CD4-positive, alpha-beta memory T cell (primary cell): Measurements from ENCODE around the gene ZNF521. TPM values are rescaled to one million over a fixed set of nuclear protein-coding genes. Genes with fewer than 3 reads are reported as not detected.

Source experiments
- CTCF ChIA-PET: fragments of 350-600 bp; sonication (Branson Sonifier 250); formaldehyde crosslinking; loops from one replicate; lab custom pipeline; 2021; ENCODE audit warnings: inconsistent platforms; ENCODE audit not compliant: partially characterized antibody; lab: Charles Lee
- POLR2A ChIA-PET: fragments of 350-600 bp; sonication (Branson Sonifier 250); formaldehyde crosslinking; loops from one replicate; lab custom pipeline; 2021; ENCODE audit not compliant: partially characterized antibody; lab: Charles Lee
- DNase-seq, 5 donors: peaks; one replicate each; pipeline versions ENCODE4 v3.0.0 to v3.0.0-alpha.2; 2020 to 2022; ENCODE audit warnings: mixed read lengths in 1 of 5
- H3K27ac ChIP-seq: one replicate; pipeline ENCODE4 v1.7.0; 2013; ENCODE audit warnings: low read depth, low read length
- H3K27me3 ChIP-seq: 2 replicates; pipeline ENCODE4 v1.7.0; 2013; ENCODE audit warnings: mild to moderate bottlenecking, low read length, moderate library complexity; ENCODE audit not compliant: insufficient read depth
- H3K36me3 ChIP-seq: 2 replicates; pipeline ENCODE4 v1.7.0; 2013; ENCODE audit warnings: mild to moderate bottlenecking, low read length, moderate library complexity; ENCODE audit not compliant: insufficient read depth
- H3K4me1 ChIP-seq: 2 replicates; pipeline ENCODE4 v1.7.0; 2013; ENCODE audit warnings: mild to moderate bottlenecking, low read length, moderate library complexity; ENCODE audit not compliant: insufficient read depth
- H3K4me3 ChIP-seq, 2 donors: one replicate each; pipeline ENCODE4 v1.7.0; 2013; ENCODE audit warnings: low read length in 2 of 2, mild to moderate bottlenecking in 1 of 2
- H3K9me3 ChIP-seq, 2 donors: one replicate each; pipeline ENCODE4 v1.7.0; 2013; ENCODE audit warnings: low read length in 2 of 2, control low read depth in 1 of 2; ENCODE audit not compliant: control insufficient read depth in 1 of 2
- H3K27ac Mint-ChIP-seq, 7 donors: one replicate each; pipeline ENCODE4 v1.8.0; 2020 to 2021; ENCODE audit warnings: mixed read lengths in 7 of 7, mild to moderate bottlenecking in 6 of 7, inconsistent platforms in 3 of 7, moderate library complexity in 3 of 7
- H3K27me3 Mint-ChIP-seq, 2 donors: one replicate each; pipeline ENCODE4 v1.8.0; 2020 to 2021; ENCODE audit warnings: mixed read lengths in 2 of 2
- H3K36me3 Mint-ChIP-seq, 2 donors: one replicate each; pipeline ENCODE4 v1.8.0; 2020 to 2021; ENCODE audit warnings: mixed read lengths in 2 of 2, inconsistent platforms in 1 of 2, mild to moderate bottlenecking in 1 of 2
- H3K4me1 Mint-ChIP-seq, 4 donors: one replicate each; pipeline ENCODE4 v1.8.0; 2020 to 2021; ENCODE audit warnings: mixed read lengths in 4 of 4, mild to moderate bottlenecking in 1 of 4
- H3K4me3 Mint-ChIP-seq, 8 donors: one replicate each; pipeline ENCODE4 v1.8.0; 2020 to 2021; ENCODE audit warnings: mixed read lengths in 8 of 8, mild to moderate bottlenecking in 7 of 8, moderate library complexity in 6 of 8, inconsistent platforms in 3 of 8
- H3K9me3 Mint-ChIP-seq, 8 donors: one replicate each; pipeline ENCODE4 v1.8.0; 2020 to 2021; ENCODE audit warnings: mixed read lengths in 8 of 8, mild to moderate bottlenecking in 5 of 8, inconsistent platforms in 3 of 8, moderate library complexity in 1 of 8
- intact Hi-C: fragments of 100-400 bp; cut with micrococcal nuclease; formaldehyde crosslinking; loops from one replicate; pipeline ENCODE4 v1.15.1; 2023
- polyA plus RNA-seq, 2 donors: library from polyadenylated mRNA; unstranded; fragments of 300-500 nt; fragmentation: Illumina TruSeq; gene quantifications; one replicate each; pipeline ENCODE4 v1.2.3, GENCODE V29; 2021
- total RNA-seq, 2 experiments: library from RNA; stranded (reverse); gene quantifications; one replicate each; pipeline ENCODE4 v1.2.3, GENCODE V29; 2021

ZNF521 gene
- total and polyA plus RNA-seq, 4 experiments from 2014 or later, result not detected

DNA sequence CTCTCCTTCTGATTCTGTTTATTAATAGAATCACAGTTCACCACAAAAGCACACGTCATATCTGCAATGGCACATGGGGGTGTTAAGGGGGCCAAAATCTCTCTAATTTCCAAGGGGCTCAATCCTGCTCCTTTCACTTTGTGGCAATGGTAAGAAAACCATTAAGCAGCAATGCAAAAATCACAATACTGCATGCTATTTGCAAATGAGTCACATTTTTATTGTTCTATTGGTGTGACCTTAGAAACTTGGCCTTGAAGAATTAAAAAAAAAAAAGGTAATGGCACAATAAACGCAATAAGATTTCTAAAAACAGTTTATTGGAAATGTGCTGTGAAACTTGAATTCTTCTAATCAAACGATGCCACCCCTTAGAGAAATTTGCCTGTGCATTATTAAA lies 251.5 kb downstream of the ZNF521 start:
- Mint-ChIP-seq H3K27ac (no peak overlapping the region), H3K9me3 (peaks cover 0 to 3% (median 0%) of the 10 kb centered on the region in 8 donors), H3K27me3 (no peaks in the 10 kb centered on the region), H3K36me3 (no peaks in the 10 kb centered on the region), H3K4me3 (no peak overlapping the region), H3K4me1 (no peaks in the 10 kb centered on the region)
- no peak for DNase-seq
- intact Hi-C loops, result no loop called here
- Histone ChIP-seq H3K9me3 (no peaks in the 10 kb centered on the region), H3K4me1 (no peaks in the 10 kb centered on the region), H3K27ac (no peak overlapping the region), H3K27me3 (no peaks in the 10 kb centered on the region), H3K36me3 (no peaks in the 10 kb centered on the region), H3K4me3 (no peak overlapping the region)
- POLR2A ChIA-PET, result no interaction called here
- CTCF ChIA-PET, result no interaction called here

DNA sequence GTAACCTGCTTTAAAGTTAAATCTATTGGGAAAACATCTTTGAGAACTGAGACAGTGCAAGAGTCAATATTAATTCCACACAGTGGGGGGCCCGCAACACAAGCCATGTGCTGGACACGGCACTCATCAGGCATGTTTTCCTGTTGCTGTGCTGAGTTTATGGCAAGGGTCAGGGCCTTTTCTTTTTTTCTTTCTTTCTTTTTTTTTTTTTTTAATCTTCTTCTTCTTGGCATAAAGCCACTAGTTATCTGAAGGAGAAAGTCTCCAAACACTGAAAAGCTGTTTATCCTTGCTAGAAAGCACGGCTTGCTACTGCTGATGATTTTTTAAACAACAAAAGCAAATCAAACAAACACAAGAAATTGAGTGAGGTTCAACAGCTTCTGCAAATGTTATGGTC lies 252.1 kb downstream of the ZNF521 start:
- no peaks in the 10 kb centered on the region for H3K27me3 ChIP-seq
- POLR2A ChIA-PET, result no interaction called here

DNA sequence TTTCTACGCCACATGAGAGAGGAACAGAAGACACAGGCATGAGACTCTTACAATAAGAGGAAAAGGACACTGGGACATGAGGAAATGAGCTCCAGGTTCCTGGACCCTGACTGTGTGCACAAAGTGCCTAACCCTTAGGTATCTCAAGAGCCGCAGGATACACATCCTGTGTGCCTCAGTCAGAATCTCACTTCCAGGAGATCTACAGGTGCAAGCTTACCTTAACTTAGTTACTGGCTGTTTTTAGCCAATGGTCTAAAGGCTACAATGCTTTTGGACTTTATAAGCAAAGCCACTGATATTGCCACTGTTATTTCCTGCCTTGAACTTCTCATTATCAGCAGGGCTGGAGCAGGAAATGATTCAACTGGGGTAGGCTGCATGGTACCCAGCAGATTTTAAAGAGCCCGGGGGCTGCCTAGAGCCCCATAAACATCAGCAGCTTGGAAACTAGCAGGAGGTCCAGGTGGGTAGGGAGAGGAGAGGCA lies 254.4 kb downstream of the ZNF521 start:
- Mint-ChIP-seq H3K27ac (no peak overlapping the region), H3K9me3 (no peaks in the 10 kb centered on the region), H3K4me3 (no peak overlapping the region), H3K27me3 (no peaks in the 10 kb centered on the region), H3K36me3 (no peaks in the 10 kb centered on the region), H3K4me1 (no peaks in the 10 kb centered on the region)
- no peaks in the 10 kb centered on the region for H3K4me1 ChIP-seq
- no peaks in the 10 kb centered on the region for H3K9me3 ChIP-seq
- H3K27ac ChIP-seq, result no peak overlapping the region
- POLR2A ChIA-PET, result no interaction called here
- H3K4me3 ChIP-seq, result no peak overlapping the region
- no peaks in the 10 kb centered on the region for H3K27me3 ChIP-seq
- intact Hi-C loops, result no loop called here
- CTCF ChIA-PET, result no interaction called here
- no peaks in the 10 kb centered on the region for H3K36me3 ChIP-seq
- DNase-seq, result no peak

More for the DNA sequence above, 252.1 kb downstream of the ZNF521 start:
- DNase-seq, result no peak
- Mint-ChIP-seq H3K4me1 (no peaks in the 10 kb centered on the region), H3K27me3 (no peaks in the 10 kb centered on the region), H3K4me3 (no peak overlapping the region), H3K9me3 (peaks cover 0 to 3% (median 0%) of the 10 kb centered on the region in 8 donors), H3K27ac (no peak overlapping the region), H3K36me3 (no peaks in the 10 kb centered on the region)
- Histone ChIP-seq H3K36me3 (no peaks in the 10 kb centered on the region), H3K27ac (no peak overlapping the region), H3K4me3 (no peak overlapping the region), H3K4me1 (no peaks in the 10 kb centered on the region), H3K9me3 (no peaks in the 10 kb centered on the region)
- intact Hi-C loops, result no loop called here
- CTCF ChIA-PET, result no interaction called here

DNA sequence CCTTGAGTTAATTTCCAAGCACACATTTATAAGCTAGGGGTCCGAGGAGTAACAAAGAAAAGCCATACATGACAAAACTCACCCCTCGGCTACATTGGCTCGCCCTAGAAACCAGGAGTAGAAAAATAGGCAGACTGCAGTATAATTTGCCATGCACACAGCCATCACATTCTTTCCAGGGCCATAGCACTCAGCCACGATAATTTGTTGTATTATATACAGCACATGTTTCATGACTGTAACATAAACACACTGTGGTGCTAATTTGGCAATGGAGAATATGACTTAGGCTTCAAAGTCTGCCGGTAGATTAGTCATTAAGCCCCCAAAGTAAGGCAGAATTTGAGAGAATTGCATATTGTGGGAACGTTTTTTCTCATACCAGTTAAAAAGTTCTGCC lies 254.9 kb downstream of the ZNF521 start:
- CTCF ChIA-PET, result no interaction called here
- intact Hi-C loops, result no loop called here
- no peak overlapping the region for H3K4me3 Mint-ChIP-seq

DNA sequence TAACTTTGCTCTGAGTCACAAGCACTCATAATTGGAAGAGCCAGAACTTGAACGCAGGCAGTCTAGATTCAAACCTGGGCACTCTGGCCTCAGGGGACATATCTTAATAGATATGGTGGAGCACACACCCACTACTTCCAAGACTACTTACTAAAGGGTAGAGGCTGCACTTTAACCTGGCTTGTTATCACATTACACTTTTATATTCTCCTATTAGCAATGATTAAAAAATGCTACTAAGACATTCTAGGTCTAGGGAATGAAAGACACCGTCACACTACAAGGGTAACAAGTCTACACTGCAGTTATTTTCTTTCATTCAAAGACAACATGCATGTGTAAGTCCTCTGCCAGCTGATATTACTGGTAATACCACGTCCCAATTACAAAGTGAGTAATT lies 258.8 kb downstream of the ZNF521 start:
- H3K27ac Mint-ChIP-seq, result no peak overlapping the region
- DNase-seq, result no peak
- no peaks in the 10 kb centered on the region for H3K9me3 ChIP-seq
- intact Hi-C loops, result no loop called here
- H3K4me1 Mint-ChIP-seq, result no peaks in the 10 kb centered on the region
- no peak overlapping the region for H3K4me3 Mint-ChIP-seq
- POLR2A ChIA-PET, result no interaction called here
- H3K36me3 ChIP-seq, result no peaks in the 10 kb centered on the region
- no peaks in the 10 kb centered on the region for H3K4me1 ChIP-seq
- no peaks in the 10 kb centered on the region for H3K9me3 Mint-ChIP-seq
- no peaks in the 10 kb centered on the region for H3K27me3 Mint-ChIP-seq
- CTCF ChIA-PET, result no interaction called here
- H3K27me3 ChIP-seq, result no peaks in the 10 kb centered on the region
- no peak overlapping the region for H3K4me3 ChIP-seq
- H3K36me3 Mint-ChIP-seq, result no peaks in the 10 kb centered on the region
- H3K27ac ChIP-seq, result no peak overlapping the region

More for the DNA sequence above, 254.9 kb downstream of the ZNF521 start:
- H3K9me3 ChIP-seq, result no peaks in the 10 kb centered on the region
- no peaks in the 10 kb centered on the region for H3K36me3 ChIP-seq
- POLR2A ChIA-PET, result no interaction called here
- no peak overlapping the region for H3K4me3 ChIP-seq
- H3K4me1 ChIP-seq, result no peaks in the 10 kb centered on the region
- Mint-ChIP-seq H3K9me3 (no peaks in the 10 kb centered on the region), H3K27ac (no peak overlapping the region), H3K27me3 (no peaks in the 10 kb centered on the region), H3K4me1 (no peaks in the 10 kb centered on the region), H3K36me3 (no peaks in the 10 kb centered on the region)
- no peaks in the 10 kb centered on the region for H3K27me3 ChIP-seq
- DNase-seq, result no peak
- no peak overlapping the region for H3K27ac ChIP-seq

DNA sequence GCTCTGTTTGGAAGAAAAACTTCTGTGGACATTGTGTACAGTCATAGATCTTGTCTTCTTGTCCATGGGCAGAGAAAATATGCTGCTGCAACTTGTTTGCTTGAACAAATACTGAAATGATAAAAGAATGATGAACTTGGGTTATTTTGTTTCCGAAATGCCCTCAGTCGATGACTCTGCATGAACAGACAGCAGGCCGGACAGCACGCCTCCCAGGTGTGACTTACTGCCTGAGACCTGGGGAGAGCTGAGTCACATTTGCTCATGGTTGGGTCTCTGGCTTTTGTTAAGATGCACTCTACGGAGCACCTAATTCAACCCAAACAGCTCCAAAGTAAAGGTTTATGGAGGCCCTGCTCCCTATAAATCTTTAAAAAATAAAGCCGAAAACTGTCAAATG lies 262.5 kb downstream of the ZNF521 start:
- Histone ChIP-seq H3K36me3 (no peaks in the 10 kb centered on the region), H3K9me3 (no peaks in the 10 kb centered on the region), H3K27ac (no peak overlapping the region), H3K4me1 (no peaks in the 10 kb centered on the region), H3K27me3 (no peaks in the 10 kb centered on the region), H3K4me3 (no peak overlapping the region)
- H3K36me3 Mint-ChIP-seq, result no peaks in the 10 kb centered on the region
- intact Hi-C loops, result no loop called here
- H3K27ac Mint-ChIP-seq, result no peak overlapping the region
- H3K27me3 Mint-ChIP-seq, result no peaks in the 10 kb centered on the region
- no peaks in the 10 kb centered on the region for H3K4me1 Mint-ChIP-seq
- H3K4me3 Mint-ChIP-seq, result no peak overlapping the region
- H3K9me3 Mint-ChIP-seq, result no peaks in the 10 kb centered on the region
- POLR2A ChIA-PET, result no interaction called here
- no peak for DNase-seq
- CTCF ChIA-PET, result no interaction called here

DNA sequence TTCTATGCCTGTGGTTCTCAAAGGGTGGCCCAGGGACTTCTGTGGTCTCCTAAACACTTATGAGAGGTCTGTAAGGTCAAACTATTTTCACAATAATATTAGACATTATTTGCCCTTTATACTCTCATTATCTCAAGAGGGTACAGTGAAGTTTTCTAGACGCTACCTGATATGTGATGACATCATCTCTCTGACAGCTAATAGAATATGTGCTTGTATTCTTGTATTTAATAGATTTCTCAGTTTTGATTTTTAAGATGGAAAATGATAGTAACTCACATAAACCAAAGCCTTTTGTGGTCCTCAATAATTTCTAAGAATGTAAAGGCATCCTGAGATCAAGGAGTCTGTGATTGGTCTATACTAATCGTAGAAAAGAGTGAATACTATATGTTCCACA lies 265.1 kb downstream of the ZNF521 start:
- no peak overlapping the region for H3K4me3 ChIP-seq
- H3K9me3 ChIP-seq, result no peaks in the 10 kb centered on the region
- POLR2A ChIA-PET, result no interaction called here
- intact Hi-C loops, result no loop called here
- no peaks in the 10 kb centered on the region for H3K27me3 ChIP-seq
- H3K4me1 ChIP-seq, result no peaks in the 10 kb centered on the region
- H3K27me3 Mint-ChIP-seq, result no peaks in the 10 kb centered on the region
- H3K36me3 Mint-ChIP-seq, result no peaks in the 10 kb centered on the region
- CTCF ChIA-PET, result no interaction called here
- no peaks in the 10 kb centered on the region for H3K4me1 Mint-ChIP-seq
- DNase-seq, result no peak
- no peak overlapping the region for H3K4me3 Mint-ChIP-seq
- no peak overlapping the region for H3K27ac Mint-ChIP-seq
- no peaks in the 10 kb centered on the region for H3K9me3 Mint-ChIP-seq
- H3K36me3 ChIP-seq, result no peaks in the 10 kb centered on the region
- no peak overlapping the region for H3K27ac ChIP-seq

DNA sequence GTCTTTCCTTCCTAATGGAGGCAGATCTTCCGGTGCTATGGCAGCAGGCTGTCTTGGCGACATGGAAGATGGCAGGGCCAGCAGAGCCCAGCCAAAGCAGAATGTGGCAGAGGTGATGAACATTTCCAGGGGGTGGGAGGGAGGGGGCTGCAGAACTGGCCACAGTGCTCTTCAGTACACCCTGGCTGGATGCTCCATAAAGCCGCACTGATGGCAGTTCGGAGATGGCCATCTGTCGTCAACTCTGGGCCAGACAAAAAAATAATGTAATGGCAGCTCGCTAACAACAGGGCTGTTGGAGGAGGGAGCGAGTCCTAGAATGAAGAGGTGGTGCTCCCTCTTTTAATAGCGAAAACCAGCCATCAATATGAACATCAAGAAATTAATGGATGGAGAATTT lies 271.0 kb downstream of the ZNF521 start:
- H3K4me1 Mint-ChIP-seq, result no peaks in the 10 kb centered on the region
- no peak overlapping the region for H3K27ac ChIP-seq
- POLR2A ChIA-PET, result no interaction called here

More for the DNA sequence above, 271.0 kb downstream of the ZNF521 start:
- Mint-ChIP-seq H3K27ac (no peak overlapping the region), H3K27me3 (no peaks in the 10 kb centered on the region), H3K36me3 (no peaks in the 10 kb centered on the region), H3K4me3 (no peak overlapping the region), H3K9me3 (peaks cover 0 to 5% (median 0%) of the 10 kb centered on the region in 8 donors)
- Histone ChIP-seq H3K9me3 (no peaks in the 10 kb centered on the region), H3K4me3 (no peak overlapping the region), H3K27me3 (no peaks in the 10 kb centered on the region), H3K36me3 (no peaks in the 10 kb centered on the region), H3K4me1 (no peaks in the 10 kb centered on the region)
- intact Hi-C loops, result no loop called here
- CTCF ChIA-PET, result no interaction called here
- no peak for DNase-seq
